ENCODE data around the gene TMEM50A. TPM values are rescaled to one million over a fixed set of nuclear protein-coding genes. Genes with fewer than 3 reads are reported as not detected.
"Not testable (repeated sequence)": the region's sequence is repeated elsewhere in the genome, so short reads cannot be mapped to it uniquely, and the experiment has no call there.

The TMEM50A gene
- total RNA-seq, 1 donor from 2014 or later: 124 TPM

DNA sequence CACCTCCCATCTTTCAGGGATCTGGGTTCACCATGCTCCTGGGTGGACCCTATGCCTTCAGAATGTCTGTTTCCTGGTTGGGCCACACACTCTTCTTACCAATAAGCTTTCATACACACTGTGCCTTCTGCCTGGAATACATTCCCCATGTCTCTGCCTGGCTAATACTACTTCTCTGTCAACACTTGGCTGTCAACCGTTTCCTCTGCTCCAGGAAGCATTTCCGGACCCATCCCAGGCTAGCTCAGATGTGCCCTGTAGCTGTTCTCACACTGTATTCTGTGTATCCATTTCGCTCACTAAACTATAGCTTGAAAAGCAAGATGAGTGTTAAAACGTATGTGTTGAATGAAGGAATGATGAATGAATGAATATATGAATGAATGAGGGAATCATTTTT, 49.0 kb downstream of the TMEM50A start:
- DNase-seq (ENCODE audit: low spot score): not testable (repeated sequence)

DNA sequence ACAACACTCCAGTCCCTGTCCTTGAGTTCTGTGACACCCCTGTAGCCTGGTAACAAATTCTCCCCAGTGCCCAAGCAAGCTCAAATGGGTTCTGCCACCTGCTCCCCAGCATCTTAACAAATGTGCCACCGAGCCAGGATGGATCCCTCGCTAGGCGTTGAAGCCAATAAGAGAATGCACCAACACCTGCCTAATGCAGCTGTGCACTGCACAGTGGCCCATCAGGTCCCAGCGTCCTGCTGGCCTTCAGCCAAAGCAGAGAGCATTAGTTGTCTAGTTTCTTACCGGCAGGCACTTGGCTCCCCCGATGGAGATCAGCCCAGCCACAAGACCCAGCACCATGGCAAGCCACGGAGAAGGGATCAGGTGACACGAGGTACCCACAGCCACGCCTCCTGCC, 50.6 kb downstream of the TMEM50A start:
- DNase-seq (ENCODE audit: low spot score): not testable (repeated sequence)

DNA sequence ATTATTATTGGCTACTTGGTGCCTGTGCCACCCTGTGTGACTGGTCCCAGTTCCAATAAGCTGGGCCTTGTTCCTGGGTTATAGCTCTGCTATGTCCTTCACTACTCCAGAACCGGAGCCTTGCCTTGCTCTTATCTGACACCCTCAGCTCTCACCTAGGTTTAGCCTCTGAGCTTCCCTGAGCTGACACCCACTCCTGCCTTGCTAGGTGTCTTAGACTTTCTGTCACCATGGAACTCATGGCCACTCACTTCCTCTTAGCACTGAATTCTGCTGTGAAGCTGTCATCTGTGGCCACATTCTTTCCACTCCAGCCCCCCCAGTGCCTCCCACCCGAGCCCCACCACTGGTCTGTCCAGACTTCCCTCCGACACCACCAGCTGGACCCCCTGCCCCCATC, 51.6 kb downstream of the TMEM50A start:
- not testable (repeated sequence) for DNase-seq (ENCODE audit: low spot score)

DNA sequence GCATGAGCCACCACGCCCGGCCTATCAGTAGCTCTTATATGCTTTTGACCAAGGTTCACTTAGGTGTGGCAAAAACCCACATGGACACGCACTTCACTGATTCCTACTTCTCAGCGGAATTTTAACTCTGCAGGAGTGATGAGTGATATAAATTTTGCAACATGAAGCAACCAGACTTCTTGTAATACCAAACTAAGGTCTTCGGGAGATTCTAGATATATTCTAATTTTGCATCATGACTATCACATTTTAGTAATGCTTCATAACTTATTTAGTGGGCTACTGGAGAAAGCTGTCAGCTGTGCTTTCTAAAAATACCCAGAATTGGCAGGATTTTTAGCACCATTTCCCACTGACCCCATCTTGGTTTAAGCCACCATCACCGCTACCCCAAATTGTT, 54.7 kb downstream of the TMEM50A start:
- no peak for DNase-seq (ENCODE audit: low spot score)

DNA sequence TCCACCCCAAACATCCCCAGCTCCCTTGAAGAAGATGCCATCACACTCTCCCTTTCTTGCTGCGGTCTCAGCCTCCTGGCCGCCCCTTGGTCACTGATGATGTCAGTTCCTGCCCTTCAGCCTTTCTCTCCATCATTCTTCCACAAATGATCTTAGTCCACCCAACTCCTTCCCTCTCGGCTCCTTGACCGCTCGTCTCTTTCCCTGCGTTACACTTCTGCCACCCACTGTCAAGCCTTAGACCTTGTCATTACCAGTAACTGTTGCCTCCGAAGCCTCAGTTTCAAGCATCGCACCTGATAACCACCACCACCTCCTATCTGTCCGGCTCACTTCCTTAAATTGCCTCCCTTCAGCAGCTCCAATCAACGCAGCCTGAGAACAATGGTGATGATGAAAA, 59.4 kb downstream of the TMEM50A start:
- DNase-seq (ENCODE audit: low spot score): not testable (repeated sequence)

DNA sequence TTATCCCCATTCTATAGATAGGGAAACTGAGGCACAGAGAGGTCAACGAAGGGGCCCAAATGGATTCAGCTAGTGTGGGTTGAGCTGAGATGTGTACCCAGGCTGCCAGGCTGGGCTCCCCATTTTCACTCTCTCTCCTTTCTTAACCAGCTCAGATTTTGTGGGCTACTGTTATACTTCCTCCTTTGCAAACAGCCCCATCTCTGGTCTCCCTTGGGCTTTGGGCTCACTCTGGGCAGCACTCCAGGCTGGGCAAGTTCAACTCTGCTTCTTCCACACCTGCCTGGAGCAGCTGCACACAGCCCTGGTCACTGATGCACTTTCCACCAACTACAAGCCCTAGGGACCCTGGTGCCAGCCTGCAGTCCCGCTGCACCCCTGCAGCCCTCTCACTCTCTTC, 59.9 kb downstream of the TMEM50A start:
- not testable (repeated sequence) for DNase-seq (ENCODE audit: low spot score)

DNA sequence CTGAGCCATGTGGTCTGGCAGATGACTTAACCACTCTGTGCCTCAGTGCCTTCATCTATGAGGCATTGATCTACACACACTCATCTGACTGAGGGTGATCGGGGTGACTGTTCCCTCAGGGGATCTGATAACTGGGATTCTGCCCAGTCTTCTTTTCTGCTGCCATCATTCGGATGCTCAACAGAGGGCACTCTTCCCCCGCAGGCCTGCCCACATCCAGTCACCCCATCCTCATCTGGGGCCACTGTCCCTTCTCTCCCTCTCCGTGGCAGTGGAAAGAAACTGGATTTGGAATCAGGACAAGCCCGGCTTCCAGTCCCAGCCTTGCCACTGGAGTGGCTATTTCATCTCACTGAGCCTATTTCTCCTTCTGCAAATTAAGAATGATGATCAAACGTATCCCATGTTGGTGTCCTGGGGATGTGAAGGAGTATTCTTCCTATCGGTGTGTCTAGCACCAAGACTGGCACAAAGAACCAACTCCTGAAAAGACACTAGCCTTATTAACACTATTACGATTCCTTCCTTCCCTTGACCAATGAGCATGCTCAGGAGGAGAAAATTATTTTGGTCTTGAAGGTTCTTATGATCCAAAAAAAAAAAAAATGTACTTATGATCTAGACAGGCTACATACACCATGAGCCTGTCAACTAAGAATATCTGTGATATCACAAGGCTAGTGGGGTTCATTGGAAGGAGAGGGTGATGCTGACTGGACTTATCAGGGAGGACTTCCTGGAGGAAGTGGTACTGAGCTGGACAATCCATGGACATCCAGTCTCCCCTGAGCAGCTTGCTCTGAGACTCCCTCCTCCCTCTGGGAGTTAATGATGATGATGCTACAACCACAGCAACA, 65.0 kb downstream of the TMEM50A start:
- DNase-seq (ENCODE audit: low spot score): not testable (repeated sequence)

- not testable (repeated sequence) for DNase-seq (ENCODE audit: low spot score)
Measured at GRCh38 chr1:25405731-25406305, 67.7 kb downstream of the TMEM50A start.

DNA sequence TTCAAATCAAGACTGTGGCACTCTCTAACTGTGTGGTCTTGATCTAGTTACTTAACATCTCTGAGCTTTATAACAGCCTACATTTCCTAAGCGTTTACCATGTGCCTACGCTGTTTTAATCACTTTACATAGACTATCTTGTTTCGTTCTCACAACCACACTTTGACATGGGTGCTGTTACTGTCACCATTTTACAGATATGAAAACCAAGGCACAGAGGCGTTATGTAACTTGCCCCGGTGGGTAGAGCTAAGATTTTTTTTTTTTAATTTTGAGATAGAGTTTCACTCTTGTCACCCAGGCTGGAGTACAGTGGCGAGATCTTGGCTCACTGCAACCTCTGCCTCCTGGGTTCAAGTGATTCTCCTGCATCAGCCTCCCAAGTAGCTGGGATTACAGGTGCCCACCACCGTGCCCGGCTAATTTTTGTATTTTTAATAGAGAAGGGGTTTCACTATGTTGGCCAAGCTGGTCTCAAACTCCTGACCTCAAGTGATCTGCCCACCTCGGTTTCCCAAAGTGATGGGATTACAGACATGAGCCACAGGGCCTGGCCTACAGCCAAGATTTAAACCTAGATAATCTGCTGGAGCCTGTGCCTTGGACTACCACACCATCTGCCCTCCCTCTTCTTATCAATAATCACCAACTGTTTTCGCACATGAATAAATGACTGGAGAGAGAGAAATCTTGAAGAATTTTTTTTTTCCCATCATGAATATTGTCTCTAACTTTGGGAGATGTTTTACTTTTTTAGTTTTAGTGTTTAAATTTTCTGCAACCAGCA, 71.7 kb downstream of the TMEM50A start:
- DNase-seq (ENCODE audit: low spot score): not testable (repeated sequence)

Other genes with a start within 250 kb of the TMEM50A start
- gene SYF2, start 105.8 kb upstream of the TMEM50A start, total RNA-seq: 54.9 TPM
- gene RSRP1, start 90.9 kb upstream of the TMEM50A start, total RNA-seq: 192 TPM
- gene RHD, start 65.8 kb upstream of the TMEM50A start, total RNA-seq: not detected
- 0.35 TPM for gene RHCE, start 82.5 kb downstream of the TMEM50A start, total RNA-seq
- 29.9 TPM for gene MACO1, start 92.6 kb downstream of the TMEM50A start, total RNA-seq
- 22.8 TPM for gene LDLRAP1, start 205.3 kb downstream of the TMEM50A start, total RNA-seq